RCC 7860 (cell line): Measurements from ENCODE around the gene AMOT.

ENCODE experiments used
- DNase-seq: peaks from one replicate; pipeline ENCODE4 v3.0.0-alpha.2; 2015; ENCODE audit warnings: low spot score
- FAIRE-seq: peaks from 2 replicates; lab custom pipeline; 2012; peaks lifted over from hg19 to GRCh38; lab: Jason Lieb, UNC

The AMOT gene

GRCh38 chrX:112746812-112747595, 93.6 kb downstream of the AMOT start:
- FAIRE-seq (peak; percentile 81), DNase-seq (peak; percentile 54)

GRCh38 chrX:112738347-112739033, 102.1 kb downstream of the AMOT start:
- DNase-seq: no peak
- no peak for FAIRE-seq

GRCh38 chrX:112736310-112736709, 104.3 kb downstream of the AMOT start:
- FAIRE-seq (no peak), DNase-seq (no peak)

GRCh38 chrX:112735147-112735546, 105.5 kb downstream of the AMOT start:
- DNase-seq (no peak), FAIRE-seq (no peak)

GRCh38 chrX:112734290-112734689, 106.3 kb downstream of the AMOT start:
- no peak for DNase-seq
- no peak for FAIRE-seq

GRCh38 chrX:112731793-112732192, 108.8 kb downstream of the AMOT start:
- FAIRE-seq: peak; percentile 82
- DNase-seq: no peak
